ENCODE results near the gene INHBB. TPM values are rescaled to one million over a fixed set of nuclear protein-coding genes. Genes with fewer than 3 reads are reported as not detected.
"Not testable (repeated sequence)": the region's sequence is repeated elsewhere in the genome, so short reads cannot be mapped to it uniquely, and the experiment has no call there.

INHBB gene
- total RNA-seq, 1 donor from 2014 or later, result 11.3 TPM

DNA sequence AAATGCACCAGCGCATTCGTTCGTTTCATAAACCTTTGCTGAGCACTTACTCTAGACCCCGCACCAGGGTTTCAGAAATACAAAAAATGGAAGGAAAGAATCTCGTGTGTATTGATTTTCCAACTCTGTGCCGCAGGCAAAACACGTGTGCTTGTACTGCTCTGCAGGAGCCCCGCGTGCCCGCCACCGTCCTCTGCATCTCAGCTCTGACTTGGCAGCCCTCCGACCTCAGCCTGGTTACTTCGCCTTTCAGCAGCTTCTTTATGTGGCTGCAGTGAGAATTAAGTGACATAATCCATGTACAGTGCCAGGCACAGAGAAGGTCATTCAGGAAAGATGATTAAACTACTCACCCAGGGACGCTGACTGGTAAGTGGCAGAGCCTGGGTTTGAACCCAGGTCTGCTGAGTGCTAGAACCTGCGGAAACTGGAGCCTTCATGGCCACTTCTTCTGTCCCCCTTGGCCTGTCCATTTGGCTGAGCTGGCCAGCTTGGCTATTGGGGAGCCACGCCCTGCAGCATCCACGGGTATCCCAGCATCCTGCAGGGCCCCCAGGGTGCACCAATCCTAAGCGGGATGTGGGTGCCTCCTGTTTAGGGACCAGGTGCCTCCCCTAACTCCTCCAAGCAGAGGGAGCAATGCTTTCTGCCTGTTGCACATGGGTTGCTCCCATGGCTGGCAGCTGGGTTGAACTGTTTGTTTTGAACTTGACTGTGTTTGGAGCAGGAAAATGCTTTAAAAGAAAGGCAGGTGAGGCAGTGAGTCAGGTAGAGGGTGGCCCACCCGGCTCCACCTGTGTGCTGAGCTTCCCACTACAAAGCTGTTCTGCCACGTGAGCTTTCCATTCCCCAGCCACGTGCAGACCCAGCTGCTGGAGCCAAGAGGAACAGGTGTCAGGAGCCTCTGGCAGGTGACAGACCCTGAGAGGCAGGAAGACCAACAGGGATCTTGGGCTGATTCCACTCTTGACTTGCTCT, 34.3 kb downstream of the INHBB start:
- no peak for DNase-seq (ENCODE audit: low read depth in 2 of 2)

GRCh38 chr2:120381192-120381591, 35.3 kb downstream of the INHBB start:
- no peak for DNase-seq (ENCODE audit: low read depth in 2 of 2)

DNA sequence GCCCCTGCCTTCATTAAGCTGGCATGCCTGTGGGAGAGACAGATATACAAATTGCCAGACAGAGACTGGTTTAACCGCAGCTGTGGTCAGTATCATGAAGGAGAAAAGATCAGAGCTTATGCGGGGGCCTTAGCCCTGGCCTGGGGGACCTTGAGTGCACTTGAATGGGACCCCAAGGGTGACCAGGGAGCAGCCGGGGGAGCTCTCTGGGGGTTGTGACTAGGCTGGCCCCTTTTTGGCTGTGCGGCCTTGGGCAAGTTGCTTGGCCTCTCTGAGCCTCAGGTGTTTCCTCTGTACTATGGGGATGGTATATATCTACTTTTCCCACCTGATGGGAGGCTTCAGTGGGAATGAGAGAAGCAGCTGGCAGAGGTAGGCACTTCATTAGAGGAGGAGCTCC, 35.7 kb downstream of the INHBB start:
- no peak for DNase-seq (ENCODE audit: low read depth in 2 of 2)

DNA sequence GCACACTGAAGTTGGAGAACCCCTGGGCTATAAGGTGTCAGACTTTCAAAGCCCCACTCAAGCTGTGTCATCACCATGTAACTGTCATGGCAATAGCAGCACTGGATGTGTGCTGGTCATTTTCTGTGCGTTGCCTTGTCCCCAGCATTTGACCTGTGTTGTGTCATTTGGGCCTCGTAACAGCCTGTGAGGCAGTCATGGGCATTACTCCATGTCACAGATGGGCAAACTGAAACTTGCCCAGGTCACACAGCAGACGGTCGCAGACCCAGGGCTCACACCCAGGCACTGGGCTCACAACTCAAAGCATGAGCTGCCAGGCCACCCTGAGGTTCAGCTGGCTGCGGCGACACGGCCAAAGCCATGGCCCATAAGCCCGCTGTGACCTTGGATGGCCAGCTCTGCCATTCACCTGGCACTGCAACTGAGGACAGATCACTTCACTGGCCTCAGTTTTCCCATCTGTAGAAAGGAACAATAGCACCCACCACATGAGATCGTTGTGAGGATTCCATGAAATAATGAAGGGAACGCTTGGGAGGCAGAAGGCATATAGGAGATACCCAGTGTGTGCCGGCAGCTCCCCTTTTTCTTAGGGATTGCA, 36.7 kb downstream of the INHBB start:
- DNase-seq (ENCODE audit: low read depth in 2 of 2), result no peak

- no peak for DNase-seq (ENCODE audit: low read depth in 2 of 2)
Observed at GRCh38 chr2:120383191-120383590, 37.3 kb downstream of the INHBB start.

- DNase-seq (ENCODE audit: low read depth in 2 of 2), result no peak
Observed at GRCh38 chr2:120383631-120384340, 37.9 kb downstream of the INHBB start.

GRCh38 chr2:120384486-120385354, 38.8 kb downstream of the INHBB start:
- no peak for DNase-seq (ENCODE audit: low read depth in 2 of 2)

DNA sequence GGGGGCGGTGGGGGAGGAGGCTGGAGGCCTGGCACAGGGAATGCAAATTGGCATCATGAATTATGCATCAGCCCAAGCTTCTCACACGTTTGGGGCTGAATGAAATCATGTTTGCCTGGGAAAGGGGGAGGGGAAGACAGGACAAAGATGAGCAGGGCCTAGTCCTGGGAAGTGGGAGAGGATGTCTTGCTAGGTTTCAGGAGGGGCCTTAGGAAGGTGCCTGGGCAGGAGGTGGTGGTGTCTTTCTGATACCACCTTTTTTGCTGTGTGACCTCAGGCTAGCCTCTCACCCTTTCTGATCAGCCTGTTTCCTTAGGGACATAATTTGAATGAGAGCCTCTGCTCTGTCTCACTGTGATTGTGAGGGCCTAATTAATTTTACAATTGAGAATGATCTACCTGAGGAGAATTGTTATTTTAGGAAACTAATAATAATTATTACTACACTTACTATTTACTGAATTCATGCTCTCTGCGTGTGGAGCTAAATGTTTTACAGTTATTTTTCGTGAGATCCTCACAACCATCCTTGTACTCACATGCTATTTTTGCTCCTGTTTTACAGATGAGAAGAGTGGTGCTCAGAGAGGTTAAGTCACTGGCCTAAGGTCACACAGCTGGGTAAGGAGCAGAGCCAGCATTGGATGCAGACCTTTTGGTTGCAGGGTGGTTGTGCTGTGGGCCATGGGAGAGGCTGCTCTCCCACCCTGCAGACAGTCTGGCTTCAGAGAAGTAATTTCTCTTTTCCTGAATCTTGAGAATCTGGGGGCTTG, 39.6 kb downstream of the INHBB start:
- no peak for DNase-seq (ENCODE audit: low read depth in 2 of 2)

DNA sequence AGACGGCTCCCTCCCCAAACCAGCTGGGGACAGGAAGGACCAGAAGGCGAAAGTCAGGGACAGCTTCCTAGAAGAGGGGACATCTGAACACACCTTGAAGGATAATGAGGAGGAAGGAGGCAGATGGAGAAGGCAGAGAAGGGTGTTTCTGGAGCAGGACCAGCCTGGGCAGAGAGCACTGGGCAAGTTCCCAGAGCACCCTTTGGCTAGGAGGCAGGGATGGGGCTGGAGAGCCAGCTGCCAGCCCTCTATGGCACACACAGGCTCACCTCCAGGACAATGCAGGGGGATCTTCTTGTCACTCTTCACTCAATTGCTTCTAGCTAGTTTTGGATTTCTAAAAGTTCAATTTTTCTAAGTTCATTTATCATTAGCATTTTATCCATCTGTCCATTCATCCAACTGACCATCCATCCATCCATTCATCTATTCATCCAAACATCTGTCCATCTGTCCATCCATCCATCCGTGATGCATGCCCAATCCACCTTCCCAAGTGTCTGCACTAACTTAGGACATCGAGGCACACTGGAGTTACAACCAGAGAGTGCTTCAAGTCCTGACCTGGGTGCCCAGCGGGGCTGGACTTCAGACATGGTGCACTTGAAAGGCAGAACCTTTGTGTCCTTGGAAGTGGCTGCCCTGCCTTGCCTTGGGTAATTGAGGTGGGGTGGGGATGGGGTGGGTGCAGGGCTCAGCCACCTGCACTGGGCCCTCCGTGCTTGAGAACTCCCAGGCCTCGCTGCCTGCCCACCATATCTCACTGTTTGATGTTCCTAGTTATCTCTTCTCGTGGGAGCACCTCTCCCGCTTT, 42.5 kb downstream of the INHBB start:
- no peak for DNase-seq (ENCODE audit: low read depth in 2 of 2)

DNA sequence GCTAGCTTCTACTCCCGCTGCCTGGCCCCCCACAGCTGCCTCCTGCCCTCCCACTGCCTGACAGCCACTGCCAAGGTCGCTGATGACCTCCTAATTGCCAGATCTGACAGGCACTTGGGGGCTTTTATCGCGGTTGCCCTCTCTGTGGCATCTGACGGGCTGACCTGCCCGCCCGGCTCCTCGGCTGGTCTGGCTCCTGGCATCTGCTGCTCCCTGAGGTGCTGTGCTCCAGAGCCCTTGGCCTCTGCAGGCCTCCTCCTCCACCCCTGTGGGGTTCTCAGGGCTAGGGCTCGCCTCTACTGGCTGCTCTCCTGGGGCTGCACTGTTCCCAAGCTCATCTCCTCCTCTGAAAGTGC, 43.1 kb downstream of the INHBB start:
- DNase-seq (ENCODE audit: low read depth in 2 of 2), result no peak

- DNase-seq (ENCODE audit: low read depth in 2 of 2), result no peak
Observed at GRCh38 chr2:120390381-120391055, 44.6 kb downstream of the INHBB start.

GRCh38 chr2:120391382-120391781, 45.4 kb downstream of the INHBB start:
- DNase-seq (ENCODE audit: low read depth in 2 of 2), result not testable (repeated sequence)

DNA sequence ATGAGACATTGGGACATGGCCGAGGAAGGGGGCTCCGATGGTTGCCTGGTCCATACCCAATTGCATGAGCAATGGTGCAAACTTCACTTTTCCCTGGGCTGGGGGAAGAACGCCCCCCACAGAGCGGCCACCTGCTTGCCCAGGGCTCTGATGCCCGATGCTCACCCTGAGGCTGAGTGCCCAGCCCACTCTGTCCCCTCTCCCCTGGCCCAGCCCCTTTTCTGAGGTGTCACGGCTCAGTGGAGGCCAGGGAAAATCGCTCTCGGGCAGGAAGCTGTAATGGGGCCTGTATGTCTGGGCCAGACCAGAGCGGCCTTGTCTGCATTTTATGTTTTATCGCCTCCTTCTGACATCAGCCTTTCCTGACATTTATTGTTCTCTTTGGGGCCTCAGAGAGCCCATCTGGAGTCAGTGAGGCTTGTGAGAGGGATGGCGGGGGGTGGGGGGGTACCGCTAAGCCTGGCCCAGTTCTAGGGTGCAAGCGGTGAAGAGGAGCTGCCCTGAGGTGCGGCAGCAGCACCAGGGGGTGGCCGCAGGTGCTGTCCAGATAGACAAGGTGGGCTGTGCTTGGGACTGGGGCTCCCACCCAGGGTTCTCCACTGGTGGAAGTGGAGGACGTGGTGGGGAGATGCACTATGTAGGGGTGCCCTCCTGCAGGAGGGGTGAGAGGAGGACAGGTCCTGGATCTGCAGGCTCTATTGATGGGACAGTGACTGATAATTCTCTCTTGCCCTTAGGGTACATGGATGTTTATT, 46.2 kb downstream of the INHBB start:
- no peak for DNase-seq (ENCODE audit: low read depth in 2 of 2)

DNA sequence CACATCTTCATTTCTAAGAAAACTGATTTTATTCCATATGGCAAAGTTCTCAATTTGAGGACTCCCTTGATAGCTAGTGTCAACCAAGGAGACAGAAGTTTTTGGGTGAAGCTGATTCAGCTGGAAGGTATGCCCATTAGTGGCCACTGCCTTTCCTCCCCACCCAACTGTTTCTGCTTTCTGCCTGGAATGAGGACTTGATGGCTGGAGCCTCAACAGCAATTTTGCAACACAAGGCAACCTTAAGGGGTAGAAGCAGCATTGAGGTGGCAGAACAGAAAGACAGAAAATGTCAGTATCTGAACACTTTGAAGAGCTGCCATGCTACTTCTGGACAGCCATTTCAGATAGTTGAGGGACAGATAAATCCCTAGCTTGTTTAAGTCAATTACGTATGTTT, 47.0 kb downstream of the INHBB start:
- DNase-seq (ENCODE audit: low read depth in 2 of 2), result no peak

GRCh38 chr2:120393456-120393855, 47.5 kb downstream of the INHBB start:
- no peak for DNase-seq (ENCODE audit: low read depth in 2 of 2)

DNA sequence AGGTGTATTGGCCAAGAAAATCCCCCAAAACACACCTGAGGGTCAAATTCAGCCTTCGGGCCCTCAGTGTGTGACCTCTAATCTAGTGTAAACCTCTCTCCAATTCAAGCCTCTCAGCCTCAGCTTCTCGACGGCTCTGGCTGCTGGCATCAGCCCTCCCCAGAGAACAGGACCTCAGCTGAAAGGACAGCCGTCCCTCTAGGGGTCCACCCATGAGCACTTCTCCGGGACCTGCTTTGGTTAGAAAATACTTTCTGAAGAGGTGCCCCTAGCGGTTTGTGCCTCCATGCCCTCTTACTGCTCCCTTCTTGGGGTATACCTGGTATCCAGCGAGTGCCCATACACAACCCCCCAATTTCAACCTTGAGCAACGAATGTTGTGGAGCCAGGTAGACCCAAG, 48.8 kb downstream of the INHBB start:
- no peak for DNase-seq (ENCODE audit: low read depth in 2 of 2)

DNA sequence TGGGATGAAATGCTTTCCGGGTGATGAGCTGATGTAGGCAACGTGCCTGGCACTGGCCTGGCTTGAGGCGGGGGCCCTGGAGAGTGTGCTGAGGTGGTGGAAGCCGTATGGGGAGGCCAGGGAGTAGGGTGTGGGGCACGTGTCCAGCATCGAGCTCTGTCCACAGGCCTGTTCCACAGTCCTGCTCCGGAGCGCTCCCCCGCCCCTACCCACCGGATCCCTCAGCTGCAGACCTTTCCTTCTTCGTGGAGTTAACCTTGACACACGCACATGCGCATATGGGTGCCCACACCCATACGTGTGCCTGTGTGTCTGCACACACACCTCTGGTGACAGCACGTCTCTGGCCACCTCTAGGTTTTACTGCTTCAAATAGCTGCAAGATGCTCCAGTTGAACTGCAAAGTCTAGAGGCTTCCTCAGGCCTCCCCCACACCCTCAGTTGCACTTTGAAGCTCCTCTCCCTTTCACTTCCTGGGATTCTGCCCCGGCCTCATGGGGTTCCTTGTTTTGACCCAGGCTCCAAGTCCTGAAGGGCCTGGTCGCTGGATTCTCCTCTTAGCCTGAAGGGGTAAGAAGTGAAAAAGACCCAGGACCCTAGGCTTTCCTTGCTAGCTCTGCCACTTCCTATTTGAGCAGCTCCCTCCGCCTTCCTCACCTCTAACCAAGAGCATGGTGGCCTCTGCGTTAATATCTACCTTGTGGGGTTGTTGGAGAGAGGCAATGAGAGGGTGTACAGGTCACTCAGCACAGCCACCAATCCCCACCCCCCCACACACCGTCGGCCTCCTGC, 49.5 kb downstream of the INHBB start:
- no peak for DNase-seq (ENCODE audit: low read depth in 2 of 2)

Data from lung microvascular endothelial cell (primary cell).